OCI-LY7 (cell line): Measurements from ENCODE around the gene MPC1L. TPM values are rescaled to one million over a fixed set of nuclear protein-coding genes. Genes with fewer than 3 reads are reported as not detected.
A peak's percentile ranks its signal among the peaks of the same experiment; 100 is the strongest.

Experiments used
- BruUV-seq: library from RNA; stranded (reverse); fragments of 400-500 nt; replicated peaks from 2 replicates; lab custom pipeline; 2021; lab: Mats Ljungman, UMichigan
- CTCF ChIA-PET: fragments of 300-600 bp; sonication (Branson Sonifier 250); formaldehyde crosslinking; loops from one replicate; lab custom pipeline; 2022; ENCODE audit warnings: antibody characterized with exemption; ENCODE audit not compliant: unreplicated experiment; lab: Charles Lee
- POLR2A ChIA-PET: fragments of 300-600 bp; sonication (Branson Sonifier 250); formaldehyde crosslinking; loops from one replicate; lab custom pipeline; 2022; ENCODE audit warnings: antibody characterized with exemption; lab: Charles Lee
- DNase-seq: peaks from one replicate; pipeline ENCODE4 v3.0.0-alpha.2; 2015; ENCODE audit warnings: low spot score
- H2AFZ ChIP-seq: fragments of 200-600 bp; sonication (generic), shearing (Covaris generic); 2 replicates; pipeline ENCODE4 v1.6.1; 2014; ENCODE audit warnings: mild to moderate bottlenecking, antibody characterized with exemption, low read length, moderate library complexity
- H3K27ac ChIP-seq: fragments of 200-600 bp; sonication (generic); 2 replicates; pipeline ENCODE4 v1.5.1; 2014; ENCODE audit warnings: mixed run types, low read depth, mild to moderate bottlenecking, moderate library complexity, low read length, inconsistent platforms; ENCODE audit not compliant: poor library complexity, severe bottlenecking
- H3K36me3 ChIP-seq: fragments of 200-600 bp; sonication (generic); 2 replicates; pipeline ENCODE4 v1.6.1; 2014; ENCODE audit warnings: mild to moderate bottlenecking, antibody characterized with exemption, low read length, moderate library complexity, mixed read lengths; ENCODE audit not compliant: insufficient read depth
- H3K4me1 ChIP-seq: fragments of 200-600 bp; sonication (generic); 2 replicates; pipeline ENCODE4 v1.5.1; 2014; ENCODE audit warnings: mild to moderate bottlenecking, low read length; ENCODE audit not compliant: insufficient read depth, poor library complexity, severe bottlenecking
- H3K4me2 ChIP-seq: fragments of 200-600 bp; sonication (generic); 2 replicates; pipeline ENCODE4 v1.6.1; 2014; ENCODE audit warnings: mild to moderate bottlenecking, low read length
- H3K4me3 ChIP-seq: fragments of 200-600 bp; sonication (generic); 2 replicates; pipeline ENCODE4 v1.5.1; 2014; ENCODE audit warnings: mild to moderate bottlenecking, low read depth, low read length; ENCODE audit not compliant: poor library complexity, severe bottlenecking
- H3K79me2 ChIP-seq: fragments of 200-600 bp; sonication (generic); 2 replicates; pipeline ENCODE4 v1.6.1; 2016; ENCODE audit warnings: low read depth, mild to moderate bottlenecking, low read length, moderate library complexity, mixed read lengths; ENCODE audit not compliant: insufficient read depth
- H3K9me2 ChIP-seq: fragments of 200-600 bp; sonication (generic); 2 replicates; pipeline ENCODE4 v1.6.1; 2016; ENCODE audit warnings: mild to moderate bottlenecking, low read length, mixed read lengths; ENCODE audit not compliant: insufficient read depth
- H3K9me3 ChIP-seq: fragments of 200-600 bp; sonication (generic); 2 replicates; pipeline ENCODE4 v1.6.1; 2014; ENCODE audit warnings: mild to moderate bottlenecking, mixed run types, low read length, mixed read lengths
- H4K20me1 ChIP-seq: fragments of 200-600 bp; sonication (generic); 2 replicates; pipeline ENCODE4 v1.6.1; 2014; ENCODE audit warnings: mild to moderate bottlenecking, antibody characterized with exemption, low read length, moderate library complexity, mixed read lengths; ENCODE audit not compliant: insufficient read depth
- CTCF ChIP-seq: fragments of 200-600 bp; sonication (generic); conservative IDR thresholded peaks from 2 replicates; pipeline ENCODE4 v1.5.1; 2014; ENCODE audit warnings: mild to moderate bottlenecking, antibody characterized with exemption, low read length, moderate library complexity, mixed read lengths
- EZH2phosphoT487 ChIP-seq: fragments of 200-600 bp; sonication (generic); IDR thresholded peaks from 2 replicates; pipeline ENCODE4 v1.6.1; 2018; ENCODE audit warnings: low read depth, borderline replicate concordance, mild to moderate bottlenecking, mixed run types, antibody characterized with exemption, low read length, moderate library complexity, mixed read lengths
- intact Hi-C: fragments of 100-400 bp; cut with micrococcal nuclease; formaldehyde crosslinking; loops from one replicate; pipeline ENCODE4 v1.10.0; 2022; ENCODE audit not compliant: unreplicated experiment
- total RNA-seq, 2 experiments: library from RNA; depleted of rRNA in 1 of 2; stranded (reverse); fragments of >200 nt in 1 of 2; shearing (Covaris generic) in 1 of 2; gene quantifications; 2 replicates each; pipeline ENCODE4 v1.2.3, GENCODE V29; 2014 to 2022

MPC1L gene
- total RNA-seq, 2 experiments from 2014 or later = not detected

GRCh38 chrX:40663880-40664630, 40.8 kb downstream of the MPC1L start:
- H3K36me3 ChIP-seq = peaks cover 74% of the 10 kb centered on the region
- H3K4me3 ChIP-seq = no peak overlapping the region
- H3K4me1 ChIP-seq = no peaks in the 10 kb centered on the region
- H3K79me2 ChIP-seq = no peaks in the 10 kb centered on the region
- no peak for TF ChIP-seq EZH2phosphoT487
- 0 out of 2 replicates have a peak, but pooled peaks have one; percentile 14 for TF ChIP-seq CTCF
- no TSS peak for BruUV-seq
- intact Hi-C loops = no loop called here
- CTCF ChIA-PET = no interaction called here
- no peaks in the 10 kb centered on the region for H3K9me3 ChIP-seq
- no peaks in the 10 kb centered on the region for H4K20me1 ChIP-seq
- no peak overlapping the region for H2AFZ ChIP-seq
- DNase-seq = no peak
- H3K27ac ChIP-seq = no peak overlapping the region
- H3K9me2 ChIP-seq = no peaks in the 10 kb centered on the region
- POLR2A ChIA-PET = interaction anchor here (0.6 kb wide), 1 partner anchor 350 kb away, joined by 3 read pairs; no protein-coding TSS in a partner anchor
- H3K4me2 ChIP-seq = no peak overlapping the region

- Histone ChIP-seq H3K36me3 (peaks cover 85% of the 10 kb centered on the region), H3K4me2 (no peak overlapping the region), H4K20me1 (no peaks in the 10 kb centered on the region), H3K9me3 (no peaks in the 10 kb centered on the region), H2AFZ (no peak overlapping the region), H3K79me2 (no peaks in the 10 kb centered on the region), H3K9me2 (no peaks in the 10 kb centered on the region), H3K27ac (no peak overlapping the region), H3K4me3 (no peak overlapping the region), H3K4me1 (no peaks in the 10 kb centered on the region)
- POLR2A ChIA-PET = no interaction called here
- DNase-seq = no peak
- no TSS peak for BruUV-seq
- CTCF ChIA-PET = no interaction called here
- no peak for TF ChIP-seq CTCF
- no peak for TF ChIP-seq EZH2phosphoT487
- intact Hi-C loops = no loop called here
Observed at GRCh38 chrX:40671126-40671525, 47.9 kb downstream of the MPC1L start.

Other genes with a start within 250 kb of the MPC1L start
- gene ATP6AP2, start 42.5 kb upstream of the MPC1L start, total RNA-seq (2014; rRNA removed; shearing (Covaris generic)) = 20.6 and 28.2 TPM in 2 replicates
- gene ATP6AP2, start 42.5 kb upstream of the MPC1L start, total RNA-seq (2022) = 34.9 and 40.4 TPM in 2 replicates
- gene CXorf38, start 24.1 kb downstream of the MPC1L start, total RNA-seq (2014; rRNA removed; shearing (Covaris generic)) = 12.9 and 13.6 TPM in 2 replicates
- gene CXorf38, start 24.1 kb downstream of the MPC1L start, total RNA-seq (2022) = 15.9 and 18.7 TPM in 2 replicates
- gene MED14, start 112.1 kb downstream of the MPC1L start, total RNA-seq (2014; rRNA removed; shearing (Covaris generic)) = 28.1 and 39.4 TPM in 2 replicates
- 57.0 and 73.8 TPM in 2 replicates for gene MED14, start 112.1 kb downstream of the MPC1L start, total RNA-seq (2022)